SU-DHL-6 (cell line): ENCODE measurements around the gene KISS1R.

Experiments used
- EZH2phosphoT487 ChIP-seq: fragments of 200-600 bp; sonication (generic), shearing (Covaris generic); conservative IDR thresholded peaks from 2 replicates; pipeline ENCODE4 v1.6.1; 2018; ENCODE audit warnings: mild to moderate bottlenecking, antibody characterized with exemption, low read length, moderate library complexity, mixed read lengths
- TF ChIP-seq, protein P1 (sequence below): fragments of 200-600 bp; sonication (generic); IDR thresholded peaks from one replicate; pipeline ENCODE4 v1.5.1; 2017; ENCODE audit warnings: antibody characterized with exemption, mild to moderate bottlenecking, low read length, moderate library complexity; ENCODE audit not compliant: insufficient read depth, poor library complexity, severe bottlenecking

DNA sequence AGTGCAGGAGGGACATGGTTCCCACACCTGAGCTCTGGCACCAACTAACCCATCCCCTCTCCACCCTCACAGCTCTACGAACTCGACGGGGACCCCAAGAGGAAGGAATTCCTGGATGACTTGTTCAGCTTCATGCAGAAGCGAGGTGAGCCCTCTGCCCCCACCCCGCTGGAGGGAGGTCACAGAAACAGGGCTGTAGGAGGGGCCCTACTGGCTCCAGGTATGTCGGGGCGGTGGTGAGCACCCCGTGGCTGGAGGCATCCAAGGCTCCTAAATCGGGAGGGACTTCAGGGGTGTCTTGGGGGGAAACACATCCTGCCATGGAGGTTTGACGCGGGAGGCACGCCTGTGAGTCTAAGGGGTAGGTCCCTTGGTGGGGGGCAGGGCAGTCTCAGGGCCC is 42.9 kb downstream of the KISS1R start:
- TF ChIP-seq, protein P1, sequence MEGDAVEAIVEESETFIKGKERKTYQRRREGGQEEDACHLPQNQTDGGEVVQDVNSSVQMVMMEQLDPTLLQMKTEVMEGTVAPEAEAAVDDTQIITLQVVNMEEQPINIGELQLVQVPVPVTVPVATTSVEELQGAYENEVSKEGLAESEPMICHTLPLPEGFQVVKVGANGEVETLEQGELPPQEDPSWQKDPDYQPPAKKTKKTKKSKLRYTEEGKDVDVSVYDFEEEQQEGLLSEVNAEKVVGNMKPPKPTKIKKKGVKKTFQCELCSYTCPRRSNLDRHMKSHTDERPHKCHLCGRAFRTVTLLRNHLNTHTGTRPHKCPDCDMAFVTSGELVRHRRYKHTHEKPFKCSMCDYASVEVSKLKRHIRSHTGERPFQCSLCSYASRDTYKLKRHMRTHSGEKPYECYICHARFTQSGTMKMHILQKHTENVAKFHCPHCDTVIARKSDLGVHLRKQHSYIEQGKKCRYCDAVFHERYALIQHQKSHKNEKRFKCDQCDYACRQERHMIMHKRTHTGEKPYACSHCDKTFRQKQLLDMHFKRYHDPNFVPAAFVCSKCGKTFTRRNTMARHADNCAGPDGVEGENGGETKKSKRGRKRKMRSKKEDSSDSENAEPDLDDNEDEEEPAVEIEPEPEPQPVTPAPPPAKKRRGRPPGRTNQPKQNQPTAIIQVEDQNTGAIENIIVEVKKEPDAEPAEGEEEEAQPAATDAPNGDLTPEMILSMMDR, result no peak
- no peak for TF ChIP-seq EZH2phosphoT487
